GM12878 (cell line): ENCODE measurements around the gene TRIM4. TPM values are rescaled to one million over a fixed set of nuclear protein-coding genes. Genes with fewer than 3 reads are reported as not detected.

Experiments used
- ATAC-seq: fragments of 200-7000 bp; cut with Tn5 transposase; 3 replicates; pipeline ENCODE4 v1.9.1; 2020; ENCODE audit warnings: mild to moderate bottlenecking, moderate library complexity
- BruUV-seq: library from RNA; stranded (reverse); fragments of 400-500 nt; replicated peaks from 2 replicates; lab custom pipeline; 2021; lab: Mats Ljungman, UMichigan
- CTCF ChIA-PET: fragments of 300-600 bp; sonication (Branson Sonifier 250); formaldehyde crosslinking; extraction: SDS; loops from one replicate; lab custom pipeline; 2021; ENCODE audit warnings: inconsistent platforms; lab: Yijun Ruan, JAX
- POLR2A ChIA-PET: fragments of 350-600 bp; formaldehyde crosslinking; extraction: SDS; loops from one replicate; lab custom pipeline; 2021; ENCODE audit warnings: inconsistent platforms; lab: Charles Lee
- RAD21 ChIA-PET: fragments of 300-600 bp; sonication (Branson Sonifier 250); formaldehyde crosslinking; loops from one replicate; lab custom pipeline; 2023; ENCODE audit warnings: antibody characterized with exemption; ENCODE audit not compliant: unreplicated experiment; lab: Charles Lee
- SMC1A ChIA-PET: fragments of 300-600 bp; sonication (Branson Sonifier 250); formaldehyde crosslinking; loops from one replicate; lab custom pipeline; 2023; ENCODE audit not compliant: unreplicated experiment, uncharacterized antibody; lab: Charles Lee
- DNase-seq: peaks from one replicate; pipeline ENCODE4 v3.0.0-alpha.2; 2011; ENCODE audit warnings: low read depth, low spot score
- FAIRE-seq: peaks from 3 replicates; lab custom pipeline; 2011; peaks lifted over from hg19 to GRCh38; lab: Jason Lieb, UNC
- H2AFZ ChIP-seq: 2 replicates; pipeline ENCODE4 v1.6.0; 2011; ENCODE audit warnings: low read depth, low read length, control low read depth; ENCODE audit not compliant: control insufficient read depth
- H3K27ac ChIP-seq: 2 replicates; pipeline ENCODE4 v1.5.1; 2011; ENCODE audit warnings: control low read depth; ENCODE audit not compliant: control insufficient read depth, insufficient read depth
- H3K27me3 ChIP-seq, 2 experiments: replicated peaks in 1 of 2; 2 replicates each; pipeline versions ENCODE4 v1.6.0 to v1.6.1; 2011; ENCODE audit warnings: low read length in 1 of 2; ENCODE audit not compliant: control insufficient read depth in 2 of 2, insufficient read depth in 2 of 2
- H3K36me3 ChIP-seq, 2 experiments: 2 replicates each; pipeline ENCODE4 v1.5.1; 2011; ENCODE audit warnings: low read length in 1 of 2; ENCODE audit not compliant: control insufficient read depth in 2 of 2, insufficient read depth in 2 of 2
- H3K4me1 ChIP-seq: 2 replicates; pipeline ENCODE4 v1.6.1; 2011; ENCODE audit warnings: mild to moderate bottlenecking, low read length, moderate library complexity, mixed read lengths; ENCODE audit not compliant: control insufficient read depth, insufficient read depth
- H3K4me2 ChIP-seq: 2 replicates; pipeline ENCODE4 v1.6.0; 2011; ENCODE audit warnings: control low read depth; ENCODE audit not compliant: control insufficient read depth, insufficient read depth
- H3K4me3 ChIP-seq: fragments of 200-600 bp; sonication (generic); 2 replicates; pipeline ENCODE4 v1.5.1; 2016
- H3K79me2 ChIP-seq: 2 replicates; pipeline ENCODE4 v1.6.0; 2011; ENCODE audit warnings: low read length; ENCODE audit not compliant: control insufficient read depth, insufficient read depth
- H3K9ac ChIP-seq: 2 replicates; pipeline ENCODE4 v1.8.0; 2011; ENCODE audit warnings: low read length, control low read depth, mixed read lengths; ENCODE audit not compliant: control insufficient read depth, insufficient read depth
- H3K9me3 ChIP-seq: replicated peaks from 3 replicates; pipeline ENCODE4 v1.5.1; 2011; ENCODE audit warnings: mild to moderate bottlenecking, low read length; ENCODE audit not compliant: control insufficient read depth, insufficient read depth
- H4K20me1 ChIP-seq: 2 replicates; pipeline ENCODE4 v1.6.0; 2011; ENCODE audit not compliant: control insufficient read depth, insufficient read depth
- BHLHE40 ChIP-seq, 2 experiments: fragments of 450-650 bp in 1 of 2; IDR thresholded peaks; 2 replicates each; pipeline ENCODE4 v1.6.1; 2011 to 2017; ENCODE audit warnings: low read depth in 2 of 2, borderline replicate concordance in 1 of 2, improper control_type of control experiment in 1 of 2, low read length in 1 of 2, mild to moderate bottlenecking in 1 of 2
- CREM ChIP-seq: IDR thresholded peaks from 2 replicates; pipeline ENCODE4 v1.6.1; 2014; ENCODE audit warnings: antibody characterized with exemption, low read depth
- EGR1 ChIP-seq, 2 experiments: IDR thresholded peaks; 1 replicate in 1 of 2; 2 replicates in 1 of 2; pipeline ENCODE4 v1.6.1; 2011 to 2012; ENCODE audit warnings: low read depth in 2 of 2, low read length in 2 of 2, borderline replicate concordance in 1 of 2, mild to moderate bottlenecking in 1 of 2, moderate library complexity in 1 of 2
- FOXM1 ChIP-seq: IDR thresholded peaks from 2 replicates; pipeline ENCODE4 v1.6.1; 2012; ENCODE audit warnings: low read depth, mild to moderate bottlenecking, inconsistent platforms, low read length, moderate library complexity
- HDAC2 ChIP-seq: fragments of 200-600 bp; sonication (generic); IDR thresholded peaks from 2 replicates; pipeline ENCODE4 v1.6.1; 2017
- KDM1A ChIP-seq: fragments of 200-600 bp; sonication (generic); IDR thresholded peaks from 2 replicates; pipeline ENCODE4 v1.6.1; 2016; ENCODE audit warnings: borderline replicate concordance
- MEF2A ChIP-seq: IDR thresholded peaks from 2 replicates; pipeline ENCODE4 v1.6.1; 2011; ENCODE audit warnings: low read depth, mild to moderate bottlenecking, low read length, moderate library complexity; ENCODE audit not compliant: insufficient read depth
- MYC ChIP-seq: IDR thresholded peaks from 2 replicates; pipeline ENCODE4 v1.6.1; 2011; ENCODE audit warnings: mild to moderate bottlenecking, low read length, moderate library complexity, inconsistent platforms; ENCODE audit not compliant: insufficient read depth, insufficient replicate concordance, insufficient read length, severe bottlenecking
- NFYB ChIP-seq: IDR thresholded peaks from 2 replicates; pipeline ENCODE4 v1.6.1; 2011; ENCODE audit warnings: low read depth, mild to moderate bottlenecking, low read length, improper control_type of control experiment, moderate library complexity; ENCODE audit not compliant: insufficient read depth
- RB1 ChIP-seq: fragments of 450-650 bp; formaldehyde crosslinking; IDR thresholded peaks from 2 replicates; pipeline ENCODE4 v1.6.1; 2017; ENCODE audit warnings: mild to moderate bottlenecking, borderline replicate concordance
- RBBP5 ChIP-seq: fragments of 200-600 bp; sonication (generic); conservative IDR thresholded peaks from 2 replicates; pipeline ENCODE4 v1.6.1; 2016
- RUNX3 ChIP-seq: IDR thresholded peaks from 2 replicates; pipeline ENCODE4 v1.6.1; 2012; ENCODE audit warnings: low read length, inconsistent platforms
- SMC3 ChIP-seq: IDR thresholded peaks from 2 replicates; pipeline ENCODE4 v1.6.1; 2011; ENCODE audit warnings: low read length, improper control_type of control experiment, borderline replicate concordance
- ZNF207 ChIP-seq: fragments of 450-650 bp; IDR thresholded peaks from 2 replicates; pipeline ENCODE4 v1.6.1; 2014; ENCODE audit warnings: antibody characterized with exemption, mild to moderate bottlenecking, borderline replicate concordance
- ZNF622 ChIP-seq: fragments of 450-650 bp; IDR thresholded peaks from 2 replicates; pipeline ENCODE4 v1.6.1; 2017; ENCODE audit warnings: mild to moderate bottlenecking, inconsistent platforms
- WGBS: methylation state at CpG from one replicate; pipeline ENCODE4 v1.1.6; 2016; ENCODE audit warnings: low lambda C conversion rate; ENCODE audit not compliant: insufficient replicate concordance, insufficient coverage; ENCODE audit errors: missing lambda C conversion rate; 5-methylcytosine and 5-hydroxymethylcytosine counted together
- in situ Hi-C: fragments of 300-500 bp; cut with MboI; formaldehyde crosslinking; loops from 9 replicates; pipeline ENCODE4 v1.14.3; 2018; ENCODE audit warnings: mixed read lengths
- intact Hi-C: fragments of 100-400 bp; cut with micrococcal nuclease; formaldehyde crosslinking; loops from one replicate; pipeline ENCODE4 v1.14.2; 2022; ENCODE audit not compliant: unreplicated experiment
- polyA plus RNA-seq, 11 experiments: library from polyadenylated mRNA; depleted of rRNA in 4 of 11; unstranded in 6 of 11; stranded (reverse) in 5 of 11; fragments of >200 nt; fragmentation: Nextera tagmentation in 4 of 11; fragmentation: Illumina TruSeq in 1 of 11; extraction: Ambion mirVana in 4 of 11; extraction: Trizol in 1 of 11; gene quantifications; 1 replicate in 1 of 11; 2 replicates in 10 of 11; pipeline versions ENCODE4 v1.2.1 to v1.2.3, GENCODE V29; 2011 to 2016; ENCODE audit warnings: inconsistent platforms in 2 of 11, missing spikeins in 2 of 11, low read depth in 1 of 11
- total RNA-seq, 4 experiments: library from RNA; depleted of rRNA in 3 of 4; stranded (reverse); fragments of >200 nt in 3 of 4; fragmentation: Illumina TruSeq in 1 of 4; extraction: Trizol in 1 of 4; gene quantifications; 2 replicates each; pipeline versions ENCODE4 v1.2.1 to v1.2.3, GENCODE V29; 2013 to 2021
- TF ChIP-seq, protein P1 (sequence below): IDR thresholded peaks from 2 replicates; pipeline ENCODE4 v1.6.1; 2012; ENCODE audit warnings: low read depth, low read length, improper control_type of control experiment
- TF ChIP-seq, protein P2 (sequence below): fragments of 450-650 bp; formaldehyde crosslinking; IDR thresholded peaks from 2 replicates; pipeline ENCODE4 v1.5.0; 2022; ENCODE audit warnings: mild to moderate bottlenecking, missing genetic modification characterization
- TF ChIP-seq, protein P3 (sequence below): fragments of 450-650 bp; conservative IDR thresholded peaks from 2 replicates; pipeline ENCODE4 v1.6.1; 2017; ENCODE audit warnings: mild to moderate bottlenecking, moderate library complexity

TRIM4 gene
- total and polyA plus RNA-seq, 10 of the 15 experiments (the other 5 are each of a cell fraction or from before 2014, with no cell fraction given): 4.8 to 21.8 (median 17.9) TPM

DNA sequence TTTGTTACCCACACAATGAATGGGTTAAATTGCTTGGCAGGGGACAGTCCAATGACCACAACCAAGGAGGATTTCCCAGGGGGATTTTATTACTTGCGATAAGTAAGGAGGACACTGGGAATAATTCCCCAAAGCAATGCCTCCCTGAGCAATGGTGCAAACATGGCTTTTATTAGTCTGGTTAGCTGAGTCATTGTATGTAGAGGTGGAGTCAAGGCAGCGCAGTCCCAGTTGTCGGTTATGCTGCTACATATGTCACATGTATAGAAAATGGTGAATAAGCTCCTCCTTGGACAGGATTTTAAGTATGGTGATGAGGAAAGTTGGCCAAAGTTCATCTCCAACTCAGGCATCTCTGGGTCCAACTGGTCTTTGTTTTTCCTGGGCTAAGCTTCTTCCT, 3.9 kb upstream of the TRIM4 start:
- no peak overlapping the region for H3K4me3 ChIP-seq
- no peaks in the 10 kb centered on the region; the same call in 2 of the 3 replicates for H3K9me3 ChIP-seq
- H3K9ac ChIP-seq: no peak overlapping the region
- CTCF ChIA-PET: interaction anchor here (2.6 kb wide), 1 partner anchor 9 kb away, joined by 6 read pairs; no protein-coding TSS in a partner anchor
- H3K4me2 ChIP-seq: no peak overlapping the region
- RAD21 ChIA-PET: interaction anchor here (0.6 kb wide), 1 partner anchor 10 kb away, joined by 3 read pairs; no protein-coding TSS in a partner anchor
- peaks cover 0 to 2% of the 10 kb centered on the region in 2 experiments; a peak in 2 of 4 replicates for H3K27me3 ChIP-seq
- in situ Hi-C loops: no loop called here
- no peaks in the 10 kb centered on the region for H3K36me3 ChIP-seq
- 92% methylated on average over 3 of the region's 3 CpGs for whole genome bisulfite sequencing
- POLR2A ChIA-PET: interaction anchor here (0.6 to 0.7 kb wide), 3 partner anchors 94 to 744 kb away, joined by 3 to 4 read pairs (median 3); no protein-coding TSS in a partner anchor
- BruUV-seq: no TSS peak
- H2AFZ ChIP-seq: no peak overlapping the region
- FAIRE-seq (no peak), DNase-seq (no peak), ATAC-seq (no peak)
- H3K27ac ChIP-seq: no peak overlapping the region
- intact Hi-C loops: no loop called here
- SMC1A ChIA-PET: interaction anchor here (2.0 kb wide), 1 partner anchor 9 kb away, joined by 8 read pairs; no protein-coding TSS in a partner anchor
- peaks cover 23% of the 10 kb centered on the region for H3K79me2 ChIP-seq
- no peaks in the 10 kb centered on the region for H4K20me1 ChIP-seq
- H3K4me1 ChIP-seq: no peaks in the 10 kb centered on the region
- TF ChIP-seq RUNX3 (no peak), RBBP5 (no peak), MEF2A (no peak), ZNF622 (no peak), SMC3 (no peak), BHLHE40 (IDR thresholded peaks at IDR 0.05; ENCODE audit: borderline replicate concordance in 1 of 2, low read depth in 2 of 2, low read length in 1 of 2) (no peak), ZNF207 (no peak), NFYB (no peak), HDAC2 (no peak), MYC (no peak), RB1 (no peak), EGR1 (IDR thresholded peaks at IDR 0.05; ENCODE audit: borderline replicate concordance in 1 of 2, low read depth in 2 of 2, low read length in 2 of 2) (no peak), FOXM1 (no peak), KDM1A (no peak), CREM (no peak)
- TF ChIP-seq, protein P1, sequence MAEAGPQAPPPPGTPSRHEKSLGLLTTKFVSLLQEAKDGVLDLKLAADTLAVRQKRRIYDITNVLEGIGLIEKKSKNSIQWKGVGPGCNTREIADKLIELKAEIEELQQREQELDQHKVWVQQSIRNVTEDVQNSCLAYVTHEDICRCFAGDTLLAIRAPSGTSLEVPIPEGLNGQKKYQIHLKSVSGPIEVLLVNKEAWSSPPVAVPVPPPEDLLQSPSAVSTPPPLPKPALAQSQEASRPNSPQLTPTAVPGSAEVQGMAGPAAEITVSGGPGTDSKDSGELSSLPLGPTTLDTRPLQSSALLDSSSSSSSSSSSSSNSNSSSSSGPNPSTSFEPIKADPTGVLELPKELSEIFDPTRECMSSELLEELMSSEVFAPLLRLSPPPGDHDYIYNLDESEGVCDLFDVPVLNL: no peak
- TF ChIP-seq, protein P2, sequence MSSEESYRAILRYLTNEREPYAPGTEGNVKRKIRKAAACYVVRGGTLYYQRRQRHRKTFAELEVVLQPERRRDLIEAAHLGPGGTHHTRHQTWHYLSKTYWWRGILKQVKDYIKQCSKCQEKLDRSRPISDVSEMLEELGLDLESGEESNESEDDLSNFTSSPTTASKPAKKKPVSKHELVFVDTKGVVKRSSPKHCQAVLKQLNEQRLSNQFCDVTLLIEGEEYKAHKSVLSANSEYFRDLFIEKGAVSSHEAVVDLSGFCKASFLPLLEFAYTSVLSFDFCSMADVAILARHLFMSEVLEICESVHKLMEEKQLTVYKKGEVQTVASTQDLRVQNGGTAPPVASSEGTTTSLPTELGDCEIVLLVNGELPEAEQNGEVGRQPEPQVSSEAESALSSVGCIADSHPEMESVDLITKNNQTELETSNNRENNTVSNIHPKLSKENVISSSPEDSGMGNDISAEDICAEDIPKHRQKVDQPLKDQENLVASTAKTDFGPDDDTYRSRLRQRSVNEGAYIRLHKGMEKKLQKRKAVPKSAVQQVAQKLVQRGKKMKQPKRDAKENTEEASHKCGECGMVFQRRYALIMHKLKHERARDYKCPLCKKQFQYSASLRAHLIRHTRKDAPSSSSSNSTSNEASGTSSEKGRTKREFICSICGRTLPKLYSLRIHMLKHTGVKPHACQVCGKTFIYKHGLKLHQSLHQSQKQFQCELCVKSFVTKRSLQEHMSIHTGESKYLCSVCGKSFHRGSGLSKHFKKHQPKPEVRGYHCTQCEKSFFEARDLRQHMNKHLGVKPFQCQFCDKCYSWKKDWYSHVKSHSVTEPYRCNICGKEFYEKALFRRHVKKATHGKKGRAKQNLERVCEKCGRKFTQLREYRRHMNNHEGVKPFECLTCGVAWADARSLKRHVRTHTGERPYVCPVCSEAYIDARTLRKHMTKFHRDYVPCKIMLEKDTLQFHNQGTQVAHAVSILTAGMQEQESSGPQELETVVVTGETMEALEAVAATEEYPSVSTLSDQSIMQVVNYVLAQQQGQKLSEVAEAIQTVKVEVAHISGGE (CRISPR knock-in tag): no peak
- TF ChIP-seq, protein P3, sequence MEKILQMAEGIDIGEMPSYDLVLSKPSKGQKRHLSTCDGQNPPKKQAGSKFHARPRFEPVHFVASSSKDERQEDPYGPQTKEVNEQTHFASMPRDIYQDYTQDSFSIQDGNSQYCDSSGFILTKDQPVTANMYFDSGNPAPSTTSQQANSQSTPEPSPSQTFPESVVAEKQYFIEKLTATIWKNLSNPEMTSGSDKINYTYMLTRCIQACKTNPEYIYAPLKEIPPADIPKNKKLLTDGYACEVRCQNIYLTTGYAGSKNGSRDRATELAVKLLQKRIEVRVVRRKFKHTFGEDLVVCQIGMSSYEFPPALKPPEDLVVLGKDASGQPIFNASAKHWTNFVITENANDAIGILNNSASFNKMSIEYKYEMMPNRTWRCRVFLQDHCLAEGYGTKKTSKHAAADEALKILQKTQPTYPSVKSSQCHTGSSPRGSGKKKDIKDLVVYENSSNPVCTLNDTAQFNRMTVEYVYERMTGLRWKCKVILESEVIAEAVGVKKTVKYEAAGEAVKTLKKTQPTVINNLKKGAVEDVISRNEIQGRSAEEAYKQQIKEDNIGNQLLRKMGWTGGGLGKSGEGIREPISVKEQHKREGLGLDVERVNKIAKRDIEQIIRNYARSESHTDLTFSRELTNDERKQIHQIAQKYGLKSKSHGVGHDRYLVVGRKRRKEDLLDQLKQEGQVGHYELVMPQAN: no peak
- TF ChIP-seq, all 136 proteins: peak for 0
